ENCODE results near the gene S100P.
"Not testable (repeated sequence)": the region's sequence is repeated elsewhere in the genome, so short reads cannot be mapped to it uniquely, and the experiment has no call there.

S100P gene

DNA sequence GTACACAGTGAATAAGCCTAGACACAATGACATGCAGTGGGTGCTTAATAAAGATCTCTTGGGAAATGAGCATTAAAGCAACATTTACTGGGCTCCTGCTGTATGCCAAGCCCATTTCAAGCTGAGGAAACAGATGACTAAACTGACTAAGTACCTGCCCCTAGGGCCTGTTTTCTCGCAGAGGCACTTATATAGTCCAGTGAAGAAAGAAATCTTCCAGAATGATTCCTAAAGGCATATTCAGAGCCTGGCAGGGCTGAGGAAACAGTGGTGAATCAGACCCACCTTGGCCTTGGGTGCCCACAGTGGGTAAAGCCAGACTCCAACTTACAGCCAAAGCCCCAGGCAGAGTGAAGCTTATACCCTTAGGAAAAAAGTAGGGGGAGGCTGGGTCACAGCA, 22.0 kb upstream of the S100P start:
- Histone ChIP-seq H3K36me3 (ENCODE audit: insufficient read depth, low read length) (peaks cover 19% of the 10 kb centered on the region), H3K9me3 (ENCODE audit: insufficient read depth, low read length, severe bottlenecking) (no peaks in the 10 kb centered on the region), H3K4me2 (ENCODE audit: insufficient read depth, low read length) (no peak overlapping the region), H3K4me1 (ENCODE audit: insufficient read depth, low read length) (peaks cover 29% of the 10 kb centered on the region), H3K27me3 (ENCODE audit: insufficient read depth, low read length, poor library complexity) (no peaks in the 10 kb centered on the region), H3K27ac (ENCODE audit: low read length) (no peak overlapping the region), H4K20me1 (ENCODE audit: insufficient read depth, low read length) (peaks cover 23% of the 10 kb centered on the region), H3K4me3 (ENCODE audit: low read depth in 1 of 2, low read length in 2 of 2) (no peak overlapping the region), H3K9ac (ENCODE audit: low read depth, low read length) (no peak overlapping the region), H2AFZ (ENCODE audit: low read depth, low read length) (no peak overlapping the region), H3K79me2 (ENCODE audit: insufficient read depth, low read length) (peaks cover 27% of the 10 kb centered on the region)
- DNase-seq (no peak), ATAC-seq (ENCODE audit: insufficient read depth, low read depth) (no peak)
- TF ChIP-seq EZH2 (IDR thresholded peaks at IDR 0.05; ENCODE audit: borderline replicate concordance, low read depth, low read length, severe bottlenecking): no peak
- TF ChIP-seq, protein P1, sequence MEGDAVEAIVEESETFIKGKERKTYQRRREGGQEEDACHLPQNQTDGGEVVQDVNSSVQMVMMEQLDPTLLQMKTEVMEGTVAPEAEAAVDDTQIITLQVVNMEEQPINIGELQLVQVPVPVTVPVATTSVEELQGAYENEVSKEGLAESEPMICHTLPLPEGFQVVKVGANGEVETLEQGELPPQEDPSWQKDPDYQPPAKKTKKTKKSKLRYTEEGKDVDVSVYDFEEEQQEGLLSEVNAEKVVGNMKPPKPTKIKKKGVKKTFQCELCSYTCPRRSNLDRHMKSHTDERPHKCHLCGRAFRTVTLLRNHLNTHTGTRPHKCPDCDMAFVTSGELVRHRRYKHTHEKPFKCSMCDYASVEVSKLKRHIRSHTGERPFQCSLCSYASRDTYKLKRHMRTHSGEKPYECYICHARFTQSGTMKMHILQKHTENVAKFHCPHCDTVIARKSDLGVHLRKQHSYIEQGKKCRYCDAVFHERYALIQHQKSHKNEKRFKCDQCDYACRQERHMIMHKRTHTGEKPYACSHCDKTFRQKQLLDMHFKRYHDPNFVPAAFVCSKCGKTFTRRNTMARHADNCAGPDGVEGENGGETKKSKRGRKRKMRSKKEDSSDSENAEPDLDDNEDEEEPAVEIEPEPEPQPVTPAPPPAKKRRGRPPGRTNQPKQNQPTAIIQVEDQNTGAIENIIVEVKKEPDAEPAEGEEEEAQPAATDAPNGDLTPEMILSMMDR (IDR thresholded peaks at IDR 0.05; ENCODE audit: borderline replicate concordance, extremely low read depth, low read length, poor library complexity, severe bottlenecking): no peak

DNA sequence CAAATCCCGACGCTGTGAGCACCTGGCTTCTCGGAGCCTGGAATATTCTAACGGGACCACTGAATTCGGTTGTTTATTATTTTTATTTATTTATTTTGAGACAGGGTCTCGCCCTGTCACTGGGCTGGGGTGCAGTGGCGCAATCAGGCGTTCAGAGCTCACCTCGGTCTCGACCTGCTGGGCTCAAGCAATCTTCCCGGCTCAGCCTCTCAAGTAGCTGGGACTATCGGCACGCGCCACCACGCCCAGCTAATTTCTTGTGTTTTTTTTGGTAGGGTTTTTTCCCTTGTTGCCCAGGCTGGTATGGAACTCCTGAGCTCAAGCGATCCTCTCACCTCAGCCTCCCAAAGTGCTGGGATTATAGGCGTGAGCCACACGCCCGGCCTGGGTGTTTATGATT, 21.5 kb upstream of the S100P start:
- no peak overlapping the region for H3K27ac ChIP-seq (ENCODE audit: low read length)
- H3K4me1 ChIP-seq (ENCODE audit: insufficient read depth, low read length): peaks cover 34% of the 10 kb centered on the region
- H3K9ac ChIP-seq (ENCODE audit: low read depth, low read length): no peak overlapping the region
- no peak overlapping the region for H3K4me2 ChIP-seq (ENCODE audit: insufficient read depth, low read length)
- peaks cover 28% of the 10 kb centered on the region for H4K20me1 ChIP-seq (ENCODE audit: insufficient read depth, low read length)
- H3K79me2 ChIP-seq (ENCODE audit: insufficient read depth, low read length): peaks cover 32% of the 10 kb centered on the region
- no peaks in the 10 kb centered on the region for H3K9me3 ChIP-seq (ENCODE audit: insufficient read depth, low read length, severe bottlenecking)
- H3K36me3 ChIP-seq (ENCODE audit: insufficient read depth, low read length): peaks cover 24% of the 10 kb centered on the region
- ATAC-seq (ENCODE audit: insufficient read depth, low read depth): no peak
- no peak for TF ChIP-seq EZH2 (IDR thresholded peaks at IDR 0.05; ENCODE audit: borderline replicate concordance, low read depth, low read length, severe bottlenecking)
- TF ChIP-seq, protein P1 (IDR thresholded peaks at IDR 0.05; ENCODE audit: borderline replicate concordance, extremely low read depth, low read length, poor library complexity, severe bottlenecking): no peak
- DNase-seq: no peak
- no peaks in the 10 kb centered on the region for H3K27me3 ChIP-seq (ENCODE audit: insufficient read depth, low read length, poor library complexity)
- no peak overlapping the region for H2AFZ ChIP-seq (ENCODE audit: low read depth, low read length)
- H3K4me3 ChIP-seq (ENCODE audit: low read depth in 1 of 2, low read length in 2 of 2): no peak overlapping the region

DNA sequence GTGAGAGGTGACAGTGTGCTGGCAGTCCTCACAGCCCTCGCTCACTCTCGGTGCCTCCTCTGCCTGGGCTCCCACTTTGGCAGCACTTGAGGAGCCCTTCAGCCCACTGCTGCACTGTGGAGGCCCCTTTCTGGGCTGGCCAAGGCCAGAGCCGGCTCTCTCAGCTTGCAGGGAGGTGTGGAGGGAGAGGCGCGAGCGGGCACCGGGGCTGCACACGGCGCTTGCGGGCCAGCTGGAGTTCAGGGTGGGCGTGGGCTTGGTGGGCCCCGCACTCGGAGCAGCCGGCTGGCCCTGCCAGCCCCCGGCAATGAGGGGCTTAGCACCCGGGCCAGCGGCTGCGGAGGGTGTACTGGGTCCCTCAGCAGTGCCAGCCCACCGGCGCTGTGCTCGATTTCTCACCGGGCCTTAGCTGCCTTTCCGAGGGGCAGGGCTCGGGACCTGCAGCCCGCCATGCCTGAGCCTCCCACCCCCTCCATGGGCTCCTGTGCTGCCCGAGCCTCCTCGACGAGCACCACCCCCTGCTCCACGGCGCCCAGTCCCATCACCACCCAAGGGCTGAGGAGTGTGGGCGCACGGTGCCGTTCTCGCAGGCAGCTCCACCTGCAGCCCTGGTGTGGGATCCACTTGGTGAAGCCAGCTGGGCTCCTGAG, 21.0 kb upstream of the S100P start:
- Histone ChIP-seq H3K79me2 (ENCODE audit: insufficient read depth, low read length) (peaks cover 38% of the 10 kb centered on the region), H3K4me1 (ENCODE audit: insufficient read depth, low read length) (peaks cover 38% of the 10 kb centered on the region), H3K27ac (ENCODE audit: low read length) (peak overlapping the region; percentile 65; the same call in 1 of the 2 replicates), H3K4me2 (ENCODE audit: insufficient read depth, low read length) (peak overlapping the region; percentile 86; the same call in 1 of the 2 replicates), H4K20me1 (ENCODE audit: insufficient read depth, low read length) (peaks cover 33% of the 10 kb centered on the region), H3K36me3 (ENCODE audit: insufficient read depth, low read length) (peaks cover 29% of the 10 kb centered on the region), H3K4me3 (ENCODE audit: low read depth in 1 of 2, low read length in 2 of 2) (peak overlapping the region in 1 of 2 experiments; percentile 81; a peak in 2 of 4 replicates)
- H3K9ac ChIP-seq (ENCODE audit: low read depth, low read length); H3K9me3 ChIP-seq (ENCODE audit: insufficient read depth, low read length, severe bottlenecking); H3K27me3 ChIP-seq (ENCODE audit: insufficient read depth, low read length, poor library complexity); DNase-seq; ATAC-seq (ENCODE audit: insufficient read depth, low read depth); H2AFZ ChIP-seq (ENCODE audit: low read depth, low read length): not testable (repeated sequence)

DNA sequence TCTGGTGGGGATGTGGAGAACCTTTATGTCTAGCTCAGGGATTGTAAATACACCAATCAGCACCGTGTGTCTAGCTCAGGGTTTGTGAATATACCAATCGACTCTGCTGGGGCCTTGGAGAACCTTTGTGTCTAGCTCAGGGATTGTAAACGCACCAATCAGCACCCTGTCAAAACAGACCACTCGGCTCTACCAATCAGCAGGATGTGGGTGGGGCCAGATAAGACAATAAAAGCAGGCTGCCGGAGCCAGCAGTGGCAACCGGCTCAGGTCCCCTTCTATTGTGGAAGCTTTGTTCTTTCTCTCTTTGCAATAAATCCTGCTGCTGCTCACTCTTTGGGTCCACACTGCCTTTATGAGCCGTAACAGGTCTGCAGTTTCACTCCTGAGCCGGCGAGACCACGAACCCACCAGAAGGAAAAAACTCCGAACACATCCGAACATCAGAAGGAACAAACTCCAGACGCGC, 20.5 kb upstream of the S100P start:
- peaks cover 38% of the 10 kb centered on the region for H3K4me1 ChIP-seq (ENCODE audit: insufficient read depth, low read length)
- peak overlapping the region; percentile 91 for H3K27ac ChIP-seq (ENCODE audit: low read length)
- peak overlapping the region; percentile 93 for H3K9ac ChIP-seq (ENCODE audit: low read depth, low read length)
- H3K79me2 ChIP-seq (ENCODE audit: insufficient read depth, low read length): peaks cover 41% of the 10 kb centered on the region
- peak overlapping the region; percentile 22 to 81; a peak in 3 of 4 replicates for H3K4me3 ChIP-seq (ENCODE audit: low read depth in 1 of 2, low read length in 2 of 2)
- peak; percentile 84 for DNase-seq
- H3K4me2 ChIP-seq (ENCODE audit: insufficient read depth, low read length): peak overlapping the region; percentile 86
- ATAC-seq (ENCODE audit: insufficient read depth, low read depth): peak; percentile 64
- H3K36me3 ChIP-seq (ENCODE audit: insufficient read depth, low read length): peaks cover 31% of the 10 kb centered on the region
- not testable (repeated sequence) for H3K27me3 ChIP-seq (ENCODE audit: insufficient read depth, low read length, poor library complexity); H3K9me3 ChIP-seq (ENCODE audit: insufficient read depth, low read length, severe bottlenecking)
- H2AFZ ChIP-seq (ENCODE audit: low read depth, low read length): peak overlapping the region; percentile 75
- peaks cover 35% of the 10 kb centered on the region for H4K20me1 ChIP-seq (ENCODE audit: insufficient read depth, low read length)

Measured in DND-41 (cell line).